HG03097 (cell line): ENCODE measurements around the gene APOBEC3C.
"Not testable (repeated sequence)": the region's sequence is repeated elsewhere in the genome, so short reads cannot be mapped to it uniquely, and the experiment has no call there.

Source experiments
- ATAC-seq: cut with Tn5 transposase; IDR thresholded peaks from one replicate; pipeline ENCODE4 v1.9.1; 2021; ENCODE audit not compliant: unreplicated experiment, low FRiP score

APOBEC3C gene

DNA sequence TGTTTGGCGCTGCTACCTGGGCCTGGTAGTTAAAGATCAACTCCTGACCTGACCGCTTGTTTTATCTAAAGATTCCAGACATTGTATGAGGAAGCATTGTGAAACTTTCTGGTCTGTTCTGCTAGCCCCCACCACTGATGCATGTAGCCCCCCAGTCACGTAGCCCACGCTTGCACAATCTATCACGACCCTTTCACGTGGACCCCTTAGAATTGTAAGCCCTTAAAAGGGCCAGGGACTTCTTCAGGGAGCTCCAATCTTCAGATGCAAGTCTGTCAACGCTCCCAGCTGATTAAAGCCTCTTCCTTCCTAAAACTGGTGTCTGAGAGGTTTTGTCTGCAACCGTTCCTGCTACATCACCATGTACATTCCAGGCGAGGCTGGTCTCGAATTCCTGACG is 41.6 kb downstream of the APOBEC3C start:
- no peak for ATAC-seq

DNA sequence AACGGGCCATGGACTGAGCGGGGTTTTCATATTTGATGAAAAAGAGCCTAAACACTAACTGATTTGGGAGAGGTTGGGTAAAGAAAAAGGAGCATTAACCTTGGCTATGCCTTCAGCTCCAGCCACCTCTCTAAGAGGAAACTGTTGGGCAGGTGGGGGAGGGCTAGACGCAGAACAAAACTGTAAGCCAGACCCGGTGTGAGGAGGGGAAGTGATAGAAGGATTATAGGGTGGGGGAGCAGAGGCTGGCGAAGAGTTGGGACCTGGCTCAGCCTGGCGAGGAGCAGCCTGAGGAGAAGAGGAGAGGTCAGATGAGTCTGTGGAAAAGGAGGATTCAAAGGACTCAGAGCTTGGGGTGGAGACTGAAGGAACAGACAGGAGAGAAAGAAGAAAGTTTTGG is 47.2 kb downstream of the APOBEC3C start:
- ATAC-seq, result not testable (repeated sequence)

DNA sequence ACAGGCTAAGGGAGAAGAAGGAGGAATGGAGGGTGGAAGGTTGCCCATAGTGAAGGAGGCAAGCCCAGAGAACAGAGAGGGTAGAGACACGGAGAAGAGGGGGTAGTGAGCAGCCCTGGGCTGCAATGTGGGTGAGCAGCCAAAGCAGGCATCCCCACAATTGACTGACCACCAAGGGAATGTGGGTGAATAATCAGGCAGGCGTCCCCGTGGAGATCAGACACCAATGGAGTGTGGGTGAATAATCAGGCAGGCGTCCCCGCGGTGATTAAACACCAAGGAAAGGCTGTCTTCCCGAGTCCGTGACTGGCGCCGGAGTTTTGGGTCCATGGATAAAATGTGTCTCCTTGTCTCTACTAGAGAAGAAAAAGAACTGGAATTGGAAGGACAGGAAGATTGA is 47.9 kb downstream of the APOBEC3C start:
- not testable (repeated sequence) for ATAC-seq

DNA sequence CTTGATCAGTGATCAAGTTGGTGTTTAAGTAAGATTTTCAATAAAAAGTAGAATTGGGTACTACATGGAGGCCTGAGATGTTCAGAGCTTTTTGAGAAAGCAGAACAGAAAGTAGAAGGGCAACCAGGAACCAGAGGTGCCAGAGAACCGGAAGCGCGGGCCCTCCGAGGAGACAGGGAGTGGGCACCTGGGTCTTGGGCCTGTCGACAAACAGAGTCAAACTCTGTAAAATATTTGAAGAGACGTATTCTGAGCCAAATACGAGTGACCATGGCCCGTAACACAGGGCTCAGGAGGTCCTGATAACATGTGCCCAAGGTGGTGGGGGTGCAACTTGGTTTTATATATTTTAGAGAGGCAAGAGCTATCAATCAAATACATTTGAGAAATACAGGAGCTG is 49.8 kb downstream of the APOBEC3C start:
- ATAC-seq, result not testable (repeated sequence)

- ATAC-seq, result not testable (repeated sequence)
These were observed 52.6 kb downstream of the APOBEC3C start for GRCh38 chr22:39066442-39067276.

DNA sequence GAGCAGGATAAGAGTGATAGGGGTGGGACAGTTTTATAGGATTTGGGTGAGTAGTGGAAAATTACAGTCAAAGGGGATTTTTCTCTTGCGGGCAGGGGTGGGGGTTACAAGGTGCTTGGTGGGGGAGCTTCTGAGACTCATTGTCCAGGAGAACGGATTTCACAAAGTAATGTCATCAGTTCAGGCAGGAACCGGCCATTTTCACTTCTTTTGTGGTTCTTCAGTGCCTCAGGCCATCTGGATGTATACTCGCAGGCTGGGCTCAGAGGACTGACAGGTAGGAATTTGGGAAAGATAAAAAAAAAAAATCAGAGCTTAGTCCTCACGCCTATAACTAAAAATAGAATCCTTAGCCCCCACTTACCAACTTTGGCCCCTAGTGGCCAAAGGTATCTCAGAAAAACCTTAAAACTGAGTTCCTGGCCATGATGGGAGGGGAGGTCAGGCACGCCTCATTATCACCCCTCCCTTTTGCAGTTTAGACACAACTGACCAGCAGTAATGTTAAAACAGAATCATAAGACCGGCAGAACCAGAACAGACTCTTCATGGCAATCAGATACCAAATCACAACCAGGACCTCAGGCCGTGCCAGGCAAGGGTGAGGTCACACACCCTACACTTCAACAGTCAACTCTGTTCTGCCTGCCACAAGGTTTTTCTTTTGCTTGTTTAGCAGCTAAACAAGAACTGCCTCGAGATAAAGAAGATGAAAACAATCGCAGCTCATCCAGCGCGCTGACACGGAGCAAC is 54.2 kb downstream of the APOBEC3C start:
- ATAC-seq, result no peak
